Common myeloid progenitor, CD34-positive (primary cell): ENCODE measurements around the gene XPOT. TPM values are rescaled to one million over a fixed set of nuclear protein-coding genes. Genes with fewer than 3 reads are reported as not detected.
A peak's percentile ranks its signal among the peaks of the same experiment; 100 is the strongest.
"Not testable (repeated sequence)": the region's sequence is repeated elsewhere in the genome, so short reads cannot be mapped to it uniquely, and the experiment has no call there.

Experiments used
- CTCF ChIA-PET: fragments of 350-600 bp; sonication (Branson Sonifier 250); formaldehyde crosslinking; loops from one replicate; lab custom pipeline; 2021; ENCODE audit warnings: antibody characterized with exemption; lab: Charles Lee
- POLR2A ChIA-PET: fragments of 350-600 bp; sonication (Branson Sonifier 250); formaldehyde crosslinking; loops from one replicate; lab custom pipeline; 2021; ENCODE audit warnings: antibody characterized with exemption; lab: Charles Lee
- DNase-seq, 3 donors: peaks; one replicate each; pipeline versions ENCODE4 v3.0.0 to v3.0.0-alpha.2; 2013
- H3K27ac ChIP-seq, 2 experiments: 1 replicate in 1 of 2; 2 replicates in 1 of 2; pipeline ENCODE4 v1.7.0; 2013; ENCODE audit warnings: inconsistent platforms in 2 of 2, low read length in 2 of 2, mild to moderate bottlenecking in 2 of 2, low read depth in 1 of 2, moderate library complexity in 1 of 2; ENCODE audit not compliant: severe bottlenecking in 2 of 2, insufficient read depth in 1 of 2, poor library complexity in 1 of 2
- H3K27me3 ChIP-seq, 5 experiments: replicated peaks in 2 of 5; 1 replicate in 3 of 5; 2 replicates in 2 of 5; pipeline versions ENCODE4 v1.6.1 to v1.7.0; 2013; ENCODE audit warnings: low read length in 4 of 5, mild to moderate bottlenecking in 2 of 5, moderate library complexity in 2 of 5, inconsistent platforms in 1 of 5; ENCODE audit not compliant: insufficient read depth in 5 of 5, control insufficient read depth in 4 of 5
- H3K36me3 ChIP-seq, 4 experiments: 1 replicate in 2 of 4; 2 replicates in 2 of 4; pipeline versions ENCODE4 v1.6.1 to v1.7.0; 2013; ENCODE audit warnings: low read length in 3 of 4, control low read depth in 1 of 4, mild to moderate bottlenecking in 1 of 4; ENCODE audit not compliant: control insufficient read depth in 4 of 4, insufficient read depth in 4 of 4
- H3K4me1 ChIP-seq, 4 experiments: 1 replicate in 3 of 4; 2 replicates in 1 of 4; pipeline versions ENCODE4 v1.6.1 to v1.7.1; 2013; ENCODE audit warnings: low read length in 3 of 4, mild to moderate bottlenecking in 3 of 4, control low read depth in 1 of 4, inconsistent platforms in 1 of 4, moderate library complexity in 1 of 4; ENCODE audit not compliant: control insufficient read depth in 4 of 4, insufficient read depth in 4 of 4; ENCODE audit errors: control extremely low read depth in 1 of 4
- H3K4me3 ChIP-seq, 7 experiments: 1 replicate in 4 of 7; 2 replicates in 3 of 7; pipeline versions ENCODE4 v1.5.1 to v1.7.0; 2013; ENCODE audit warnings: mild to moderate bottlenecking in 7 of 7, low read length in 6 of 7, moderate library complexity in 6 of 7, inconsistent platforms in 2 of 7, low read depth in 2 of 7, control low read depth in 1 of 7; ENCODE audit not compliant: insufficient read depth in 4 of 7, control insufficient read depth in 1 of 7; ENCODE audit errors: extremely low read depth in 1 of 7
- H3K9me3 ChIP-seq, 5 experiments: 1 replicate in 4 of 5; 2 replicates in 1 of 5; pipeline versions ENCODE4 v1.6.1 to v1.7.1; 2013; ENCODE audit warnings: low read length in 4 of 5, mild to moderate bottlenecking in 2 of 5, inconsistent platforms in 1 of 5, low read depth in 1 of 5, moderate library complexity in 1 of 5; ENCODE audit not compliant: control insufficient read depth in 4 of 5, insufficient read depth in 2 of 5; ENCODE audit errors: control extremely low read depth in 1 of 5
- WGBS: methylation state at CpG from one replicate; pipeline ENCODE4 v1.1.5; 2013; ENCODE audit not compliant: insufficient coverage; 5-methylcytosine and 5-hydroxymethylcytosine counted together
- polyA plus RNA-seq: library from polyadenylated mRNA; unstranded; fragments of 120-200 nt; gene quantifications from one replicate; pipeline ENCODE4 v1.2.1, GENCODE V29; 2013

XPOT gene, protein sequence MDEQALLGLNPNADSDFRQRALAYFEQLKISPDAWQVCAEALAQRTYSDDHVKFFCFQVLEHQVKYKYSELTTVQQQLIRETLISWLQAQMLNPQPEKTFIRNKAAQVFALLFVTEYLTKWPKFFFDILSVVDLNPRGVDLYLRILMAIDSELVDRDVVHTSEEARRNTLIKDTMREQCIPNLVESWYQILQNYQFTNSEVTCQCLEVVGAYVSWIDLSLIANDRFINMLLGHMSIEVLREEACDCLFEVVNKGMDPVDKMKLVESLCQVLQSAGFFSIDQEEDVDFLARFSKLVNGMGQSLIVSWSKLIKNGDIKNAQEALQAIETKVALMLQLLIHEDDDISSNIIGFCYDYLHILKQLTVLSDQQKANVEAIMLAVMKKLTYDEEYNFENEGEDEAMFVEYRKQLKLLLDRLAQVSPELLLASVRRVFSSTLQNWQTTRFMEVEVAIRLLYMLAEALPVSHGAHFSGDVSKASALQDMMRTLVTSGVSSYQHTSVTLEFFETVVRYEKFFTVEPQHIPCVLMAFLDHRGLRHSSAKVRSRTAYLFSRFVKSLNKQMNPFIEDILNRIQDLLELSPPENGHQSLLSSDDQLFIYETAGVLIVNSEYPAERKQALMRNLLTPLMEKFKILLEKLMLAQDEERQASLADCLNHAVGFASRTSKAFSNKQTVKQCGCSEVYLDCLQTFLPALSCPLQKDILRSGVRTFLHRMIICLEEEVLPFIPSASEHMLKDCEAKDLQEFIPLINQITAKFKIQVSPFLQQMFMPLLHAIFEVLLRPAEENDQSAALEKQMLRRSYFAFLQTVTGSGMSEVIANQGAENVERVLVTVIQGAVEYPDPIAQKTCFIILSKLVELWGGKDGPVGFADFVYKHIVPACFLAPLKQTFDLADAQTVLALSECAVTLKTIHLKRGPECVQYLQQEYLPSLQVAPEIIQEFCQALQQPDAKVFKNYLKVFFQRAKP
- polyA plus RNA-seq = 61.9 TPM

DNA sequence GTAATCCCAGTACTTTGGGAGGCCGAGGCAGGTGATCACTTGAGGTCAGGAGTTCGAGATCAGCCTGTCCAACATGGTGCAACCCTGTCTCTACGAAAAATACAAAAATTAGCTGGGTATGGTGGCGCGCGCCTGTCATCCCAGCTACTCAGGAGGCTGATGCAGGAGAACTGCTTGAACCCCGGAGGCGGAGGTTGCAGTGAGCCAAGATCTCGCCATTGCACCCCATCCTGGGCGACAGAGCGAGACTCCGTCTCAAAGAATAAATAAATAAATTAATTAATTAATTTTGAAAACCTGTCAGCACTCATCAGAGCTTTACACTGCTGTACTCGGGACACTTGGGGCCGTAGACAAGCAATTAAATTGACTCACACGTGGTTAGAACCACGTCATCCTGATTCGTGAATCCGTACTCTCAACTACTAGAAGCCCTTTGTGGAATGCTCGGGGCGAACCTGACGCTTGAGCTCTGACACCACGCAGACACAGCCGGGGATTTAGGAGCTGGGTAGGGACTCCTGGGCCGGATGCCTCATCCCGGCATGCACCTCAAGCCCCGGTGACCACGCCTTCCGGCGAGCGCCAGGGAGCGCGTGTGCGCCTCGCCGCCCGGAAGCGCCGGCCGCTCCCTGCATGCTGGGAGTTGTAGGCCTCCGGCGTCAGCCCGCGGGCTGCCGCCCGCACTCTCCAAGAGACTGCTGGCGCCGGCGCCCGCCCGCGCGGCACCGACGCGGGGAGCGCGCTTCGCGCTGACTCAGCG, at the start of gene XPOT:
Gene XPOT (plus strand): TSS at position 686 of the 763 bp plus-strand sequence. CDS start 5,644 bp downstream, outside the sequence.
- CTCF ChIA-PET = no interaction called here
- 19% methylated on average over 29 of the region's 60 CpGs for WGBS
- no peaks in the 10 kb centered on the region for H3K9me3 ChIP-seq
- no peaks in the 10 kb centered on the region for H3K27me3 ChIP-seq
- peak within 1 kb of the TSS; percentile 80 to 94 for H3K27ac ChIP-seq
- peaks cover 0 to 19% (median 13%) of the 10 kb centered on the region in 4 experiments for H3K4me1 ChIP-seq
- peak within 1 kb of the TSS; percentile 67 to 96 (median 91) for H3K4me3 ChIP-seq
- POLR2A ChIA-PET = interaction anchor here (0.6 to 0.9 kb wide), 3 partner anchors 14 to 49 kb away, joined by 3 read pairs; no protein-coding TSS in a partner anchor
- peaks cover 0 to 3% (median 0%) of the 10 kb centered on the region in 4 experiments for H3K36me3 ChIP-seq
- peak; percentile 97 to 99 (median 98) for DNase-seq

DNA sequence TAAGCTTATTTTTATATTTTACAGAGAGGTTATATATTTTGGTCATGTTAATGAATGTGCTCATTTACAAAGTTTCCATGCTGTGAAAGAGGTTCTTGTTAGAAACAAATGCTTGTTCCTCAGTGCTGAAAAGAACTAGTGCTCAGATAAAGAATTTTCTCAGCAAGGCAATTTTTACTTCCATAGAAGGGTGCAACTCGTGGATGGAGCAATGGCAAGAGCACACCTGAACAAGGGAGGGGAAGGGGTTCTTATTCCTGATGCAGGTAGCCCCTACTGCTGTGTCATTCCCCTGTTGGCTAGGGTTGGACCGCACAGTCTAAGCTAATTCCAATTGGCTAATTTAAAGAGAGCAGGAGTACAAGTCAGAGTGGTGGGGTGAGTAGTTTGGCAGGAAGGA, 48.0 kb upstream of the XPOT start:
- H3K4me1 ChIP-seq, CTCF ChIA-PET, H3K4me3 ChIP-seq, POLR2A ChIA-PET, DNase-seq, H3K27ac ChIP-seq, H3K36me3 ChIP-seq, H3K27me3 ChIP-seq: not testable (repeated sequence)
- 90% methylated on average over 2 of the region's 2 CpGs for WGBS
- H3K9me3 ChIP-seq = peaks cover 0 to 18% (median 0%) of the 10 kb centered on the region in 5 experiments

DNA sequence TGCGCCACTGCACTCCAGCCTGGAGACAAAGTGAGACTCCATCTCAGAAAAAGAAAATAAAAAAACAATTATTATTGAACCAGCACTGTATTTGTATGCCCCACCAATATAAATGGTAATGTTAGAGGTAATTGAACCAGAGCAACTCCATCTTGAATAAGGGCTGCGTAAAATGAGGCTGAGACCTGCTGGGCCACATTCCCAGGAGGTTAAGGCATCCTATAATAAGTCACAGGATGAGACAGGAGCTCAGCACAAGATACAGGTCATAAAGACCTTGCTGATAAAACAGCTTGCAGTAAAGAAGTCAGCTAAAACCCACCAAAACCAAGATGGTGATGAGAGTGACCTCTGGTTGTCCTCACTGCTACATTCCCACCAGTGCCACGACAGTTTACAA, 43.0 kb upstream of the XPOT start:
- H3K4me3 ChIP-seq, H3K27ac ChIP-seq, H3K27me3 ChIP-seq, H3K36me3 ChIP-seq, CTCF ChIA-PET, H3K4me1 ChIP-seq, H3K9me3 ChIP-seq, DNase-seq, POLR2A ChIA-PET: not testable (repeated sequence)
- WGBS = 100% methylated on average over 1 of the region's 3 CpGs

DNA sequence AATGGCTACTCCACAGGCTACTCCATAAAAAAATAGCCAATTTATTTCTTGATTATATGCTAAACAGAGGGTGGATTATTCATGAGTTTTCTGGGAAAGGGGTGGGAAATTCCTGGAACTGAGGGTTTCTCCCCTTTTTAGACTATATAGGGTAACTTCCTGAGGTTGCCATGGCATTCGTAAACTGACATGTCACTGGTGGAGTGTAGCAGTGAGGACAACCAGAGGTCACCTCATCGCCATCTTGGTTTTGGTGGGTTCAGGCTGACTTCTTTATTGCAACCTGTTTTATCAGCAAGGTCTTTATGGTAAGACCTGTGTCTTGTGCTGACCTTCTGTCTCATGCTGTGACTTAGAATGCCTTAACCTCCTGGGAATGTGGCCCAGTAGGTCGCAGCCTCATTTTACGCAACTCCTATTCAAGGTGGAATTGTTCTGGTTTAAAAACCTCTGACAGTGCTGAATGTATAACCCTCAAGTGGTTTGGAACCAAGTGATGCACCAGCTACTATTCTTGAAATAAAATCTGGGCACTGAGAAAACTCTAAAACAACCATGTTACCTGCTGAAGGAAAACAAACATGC, 41.4 kb upstream of the XPOT start:
- H3K4me3 ChIP-seq = no peak overlapping the region
- no peak for DNase-seq
- no peaks in the 10 kb centered on the region for H3K9me3 ChIP-seq
- H3K4me1 ChIP-seq = no peaks in the 10 kb centered on the region
- ChIA-PET CTCF (no interaction called here), POLR2A (no interaction called here)
- H3K27ac ChIP-seq = no peak overlapping the region
- WGBS = 100% methylated on average over 4 of the region's 4 CpGs
- H3K36me3 ChIP-seq = no peaks in the 10 kb centered on the region
- H3K27me3 ChIP-seq = no peaks in the 10 kb centered on the region

DNA sequence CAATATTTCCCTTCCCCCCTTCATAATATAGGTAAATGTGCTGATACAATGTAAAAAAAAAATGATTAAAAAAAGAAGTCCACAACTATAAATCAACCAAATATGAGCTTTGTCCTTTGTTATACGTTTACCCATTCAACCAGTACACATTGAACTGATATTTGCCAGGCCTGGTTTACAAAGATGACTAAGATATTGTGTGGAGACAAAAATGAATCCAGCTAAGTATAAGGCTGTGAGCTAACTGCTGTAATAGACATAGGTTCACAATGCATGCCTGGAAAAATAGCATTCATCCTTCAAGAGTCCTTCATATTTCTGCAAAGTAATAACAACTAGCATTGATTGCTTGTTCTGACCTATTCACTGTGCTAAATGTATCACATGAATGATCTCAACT, 20.5 kb upstream of the XPOT start:
- H3K27me3 ChIP-seq = no peaks in the 10 kb centered on the region
- ChIA-PET POLR2A (no interaction called here), CTCF (no interaction called here)
- no peaks in the 10 kb centered on the region for H3K36me3 ChIP-seq
- H3K4me1 ChIP-seq = no peaks in the 10 kb centered on the region
- H3K27ac ChIP-seq = no peak overlapping the region
- no peak overlapping the region for H3K4me3 ChIP-seq
- no peak for DNase-seq
- WGBS = no CpG with 5 or more reads among the region's 1 CpG
- H3K9me3 ChIP-seq = peaks cover 1 to 13% (median 6%) of the 10 kb centered on the region in 5 experiments

DNA sequence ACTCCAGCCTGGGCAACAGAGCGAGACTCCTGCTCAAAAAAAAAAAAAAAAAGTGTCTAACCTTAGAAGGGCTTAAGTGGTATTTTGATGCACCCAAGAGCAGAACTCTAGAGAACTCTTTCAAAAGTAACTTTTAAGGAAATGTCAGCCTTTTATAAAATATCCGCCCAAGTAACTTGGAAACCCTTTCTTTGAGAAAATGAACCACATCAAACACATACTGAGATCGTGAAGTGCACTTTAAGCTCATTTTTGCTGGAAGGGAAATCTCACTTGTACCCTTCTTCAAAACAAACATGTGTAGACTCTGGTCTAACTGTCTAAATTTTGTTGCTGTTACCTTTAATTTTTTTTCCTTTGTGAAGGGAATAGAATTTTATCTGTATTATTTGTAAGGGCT, 19.2 kb upstream of the XPOT start:
- H3K4me1 ChIP-seq = peaks cover 0 to 1% (median under 1%) of the 10 kb centered on the region in 4 experiments
- WGBS = 94% methylated on average over 2 of the region's 3 CpGs
- no peak overlapping the region for H3K4me3 ChIP-seq
- H3K27ac ChIP-seq = no peak overlapping the region
- DNase-seq = no peak
- POLR2A ChIA-PET = no interaction called here
- peaks cover 1 to 10% (median 3%) of the 10 kb centered on the region in 5 experiments for H3K9me3 ChIP-seq
- CTCF ChIA-PET = no interaction called here
- H3K36me3 ChIP-seq = no peaks in the 10 kb centered on the region
- peaks cover 0 to 12% (median 10%) of the 10 kb centered on the region in 5 experiments for H3K27me3 ChIP-seq
